Cerebellar nuclear complex (tissue), 1 donor: ENCODE data around the gene ZNF677.
"Not testable (repeated sequence)": the region's sequence is repeated elsewhere in the genome, so short reads cannot be mapped to it uniquely, and the experiment has no call there.

Source experiments
- DNase-seq, 2 experiments: peaks; one replicate each; lab custom pipeline; 2025; lab: John Stamatoyannopoulos, UW

ZNF677 gene

DNA sequence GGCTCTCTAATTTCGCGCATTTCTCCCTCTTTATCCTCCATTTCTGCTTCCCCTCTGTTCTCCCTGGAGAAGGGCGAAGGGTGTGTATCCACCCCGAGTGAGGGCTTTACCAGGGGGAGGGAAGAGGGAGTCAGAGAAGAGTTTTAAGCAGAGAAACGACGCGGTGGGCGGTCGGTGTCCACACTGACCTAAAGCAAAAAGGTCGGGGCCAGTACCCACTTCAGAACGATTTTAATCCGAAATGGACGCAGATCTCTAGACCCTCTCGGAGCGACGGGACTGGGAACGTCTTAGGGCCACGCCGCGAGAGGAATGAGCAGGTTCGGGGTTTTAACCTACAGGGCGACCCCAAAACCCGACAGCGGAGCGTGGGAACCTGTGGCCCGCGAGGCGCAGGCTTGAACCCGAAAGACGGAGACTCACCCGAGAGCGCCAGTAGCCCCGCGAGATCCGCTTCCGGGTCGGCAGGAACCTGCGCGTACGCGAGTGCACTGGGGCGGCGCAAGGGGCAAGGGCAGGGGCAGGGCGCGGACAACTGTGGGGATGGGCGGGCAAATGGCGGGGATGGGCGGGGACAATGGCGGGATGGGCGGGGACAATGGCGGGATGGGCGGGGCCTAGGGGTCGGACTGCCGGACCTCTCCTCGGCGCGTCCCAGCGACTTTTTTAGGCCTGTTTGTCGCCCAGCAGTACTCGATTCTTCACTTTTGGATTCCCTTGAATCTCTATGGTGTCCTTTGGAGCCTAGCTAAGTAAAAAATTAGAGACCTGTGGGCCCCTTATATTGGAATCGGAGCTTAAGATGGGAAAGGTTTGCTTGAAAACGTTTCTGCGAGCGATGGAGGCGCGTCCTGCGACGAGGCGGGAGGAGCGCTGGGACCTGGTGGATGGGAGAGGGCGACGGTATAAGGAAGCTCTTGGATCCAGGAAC, at the start of gene ZNF677:
TSS of gene ZNF677 (minus strand) at position 463 of the 931 bp plus-strand sequence. CDS start 3,323 bp downstream, outside the sequence.
- peak; percentile 62 to 85 for DNase-seq

DNA sequence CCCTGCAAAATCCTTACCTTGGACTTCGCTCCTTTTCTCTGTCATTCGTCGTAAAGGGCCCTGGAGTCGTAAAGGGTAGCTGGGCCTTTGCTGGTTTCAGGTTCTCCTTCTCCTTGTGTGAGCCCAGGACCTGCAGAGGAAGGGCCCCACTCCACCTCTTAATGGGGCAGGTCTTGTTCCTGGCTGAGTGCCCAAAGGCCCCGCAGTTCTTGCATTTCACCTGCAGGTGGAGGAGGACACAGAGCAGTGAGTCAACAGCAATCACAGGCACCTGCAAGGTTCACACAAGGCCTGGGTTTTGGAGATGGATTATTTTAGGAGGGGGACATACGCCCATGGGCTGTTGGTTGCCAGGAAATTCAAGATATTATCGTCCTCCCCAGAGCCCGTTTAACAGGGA, 46.7 kb upstream of the ZNF677 start:
- not testable (repeated sequence) for DNase-seq

DNA sequence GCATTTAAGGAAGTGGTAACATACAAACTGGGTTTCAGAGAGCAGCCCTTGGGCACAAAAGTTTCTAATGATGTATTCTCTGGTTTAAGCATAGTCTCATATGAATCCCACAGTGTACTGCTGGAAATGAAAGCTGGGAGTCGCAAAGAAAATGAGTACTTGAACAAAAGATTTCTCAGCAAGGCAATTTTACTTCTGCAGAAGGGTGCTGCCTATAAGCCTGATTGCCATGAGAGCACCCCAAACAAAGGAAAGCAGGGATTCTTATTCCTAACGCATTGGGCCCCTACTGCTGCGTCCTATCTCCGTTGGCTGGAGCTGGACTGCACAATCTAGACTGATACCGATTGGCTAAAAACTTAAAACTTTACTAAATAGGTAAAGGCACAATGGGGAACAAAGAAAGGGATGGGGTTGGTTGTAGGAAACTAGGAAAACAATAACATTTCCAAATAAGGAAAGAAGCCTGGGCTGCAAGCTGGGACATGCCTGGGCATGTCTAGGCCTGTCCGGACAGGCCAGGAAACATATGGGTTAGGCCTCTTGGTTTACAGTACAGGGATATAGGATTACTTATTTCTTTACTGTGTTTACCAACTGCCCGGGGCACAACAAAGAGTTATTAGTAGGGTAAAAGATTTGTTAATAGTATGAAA, 40.2 kb upstream of the ZNF677 start:
- DNase-seq, result no peak

DNA sequence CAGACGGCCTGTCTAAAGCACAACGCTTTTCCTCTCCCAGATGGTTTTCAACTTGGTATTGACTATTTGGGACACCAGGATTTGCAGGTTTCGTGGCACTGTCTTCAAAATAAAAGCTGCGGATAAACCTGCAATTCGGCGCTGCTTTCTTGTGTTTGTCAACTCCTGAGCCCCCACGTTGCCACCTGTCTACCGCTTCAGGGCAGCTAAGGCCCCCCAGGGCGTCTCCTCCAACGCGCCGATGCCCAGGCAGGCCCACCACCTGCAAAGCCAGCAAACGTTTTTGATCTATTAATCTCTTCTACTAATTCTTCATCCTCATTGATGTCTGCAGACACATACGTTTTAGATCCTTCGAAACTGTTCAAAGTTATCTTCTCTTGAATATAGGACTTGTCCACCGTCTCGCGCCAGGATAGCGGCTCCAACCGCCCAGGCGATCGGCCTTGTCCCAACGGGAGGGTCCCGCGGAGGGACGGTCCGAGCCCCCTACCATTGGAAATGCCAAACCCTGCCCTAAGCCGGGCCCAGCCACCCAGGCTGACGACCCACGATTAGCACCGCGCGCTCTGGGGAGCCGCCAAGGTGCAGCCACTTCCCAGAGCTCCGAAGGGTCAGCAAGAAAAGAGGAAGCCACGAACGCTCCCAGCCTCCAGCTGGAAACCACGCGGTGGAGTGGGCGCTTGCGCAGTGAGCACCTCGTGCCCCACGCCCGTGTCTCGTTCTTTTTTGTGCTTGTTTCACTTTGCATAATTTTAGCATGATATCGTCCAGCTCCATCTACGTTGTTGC, 36.3 kb upstream of the ZNF677 start:
- no peak for DNase-seq

DNA sequence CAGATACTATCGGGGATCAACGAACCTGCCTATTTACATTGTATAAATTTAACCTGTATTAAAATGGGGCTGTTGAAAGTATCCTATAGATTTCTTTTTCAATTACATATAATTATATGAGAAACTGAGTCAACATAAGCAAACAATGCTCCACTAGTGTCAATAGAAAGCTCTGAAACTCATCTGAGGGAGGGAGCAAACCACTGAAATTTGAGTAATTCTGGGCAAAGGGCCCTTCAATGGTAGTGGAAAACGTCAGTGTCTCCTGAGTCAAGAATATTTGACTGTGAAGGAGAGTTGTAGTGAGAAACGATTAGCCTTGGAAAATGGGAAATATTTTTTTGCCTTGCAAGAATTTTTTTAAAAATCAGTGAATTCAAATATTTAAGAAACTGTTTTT, 30.4 kb upstream of the ZNF677 start:
- no peak for DNase-seq

DNA sequence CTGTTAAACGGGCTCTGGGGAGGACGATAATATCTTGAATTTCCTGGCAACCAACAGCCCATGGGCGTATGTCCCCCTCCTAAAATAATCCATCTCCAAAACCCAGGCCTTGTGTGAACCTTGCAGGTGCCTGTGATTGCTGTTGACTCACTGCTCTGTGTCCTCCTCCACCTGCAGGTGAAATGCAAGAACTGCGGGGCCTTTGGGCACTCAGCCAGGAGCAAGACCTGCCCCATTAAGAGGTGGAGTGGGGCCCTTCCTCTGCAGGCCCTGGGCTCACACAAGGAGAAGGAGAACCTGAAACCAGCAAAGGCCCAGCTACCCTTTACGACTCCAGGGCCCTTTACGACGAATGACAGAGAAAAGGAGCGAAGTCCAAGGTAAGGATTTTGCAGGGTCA, 27.3 kb upstream of the ZNF677 start:
- DNase-seq, result not testable (repeated sequence)

DNA sequence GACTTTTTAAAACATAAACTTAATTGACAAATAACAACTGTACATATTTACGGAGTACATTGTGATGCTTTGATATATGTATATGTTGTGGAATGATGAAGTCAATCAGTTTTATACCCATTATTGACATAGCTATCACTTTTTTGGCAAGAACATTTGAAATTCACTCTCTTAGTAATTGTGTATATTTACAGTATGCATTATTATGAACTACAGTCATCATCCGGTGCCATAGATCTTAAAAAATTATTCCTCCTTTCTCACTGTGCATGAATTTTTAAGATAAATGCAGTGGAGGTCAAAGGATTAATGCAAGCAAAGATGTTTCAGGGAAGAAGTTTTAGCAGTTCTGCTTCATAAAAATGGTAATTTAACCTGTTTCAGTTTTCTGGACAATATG, 20.8 kb upstream of the ZNF677 start:
- no peak for DNase-seq

DNA sequence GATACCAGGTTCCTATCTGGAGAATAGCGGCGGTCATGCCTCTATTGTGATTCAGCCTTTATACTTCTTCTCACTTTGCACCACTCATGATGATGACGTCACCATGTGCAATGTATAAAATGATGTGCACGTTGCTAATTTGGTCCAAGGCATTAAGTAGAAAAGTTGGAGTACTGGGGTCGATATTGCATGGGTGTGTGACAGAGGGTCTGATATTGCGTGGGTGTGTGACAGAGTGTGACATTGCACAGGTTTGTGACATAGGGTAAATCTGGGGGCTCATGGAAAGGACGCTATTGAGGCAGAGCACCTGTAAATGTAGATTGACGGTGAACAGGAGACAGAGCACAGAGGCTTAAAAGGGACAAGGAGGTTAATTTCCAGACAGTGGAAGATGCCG, 17.4 kb upstream of the ZNF677 start:
- DNase-seq, result no peak

DNA sequence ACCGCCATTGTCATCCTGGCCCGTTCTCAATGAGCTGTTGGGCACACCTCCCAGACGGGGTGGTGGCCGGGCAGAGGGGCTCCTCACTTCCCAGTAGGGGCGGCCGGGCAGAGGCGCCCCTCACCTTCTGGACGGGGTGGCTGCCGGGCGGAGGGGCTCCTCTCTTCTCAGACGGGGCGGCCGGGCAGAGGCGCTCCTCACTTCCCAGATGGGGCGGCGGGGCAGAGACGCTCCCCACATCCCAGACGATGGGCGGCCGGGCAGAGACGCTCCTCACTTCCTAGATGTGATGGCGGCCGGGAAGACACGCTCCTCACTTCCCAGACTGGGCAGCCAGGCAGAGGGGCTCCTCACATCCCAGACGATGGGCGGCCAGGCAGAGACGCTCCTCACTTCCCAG, 15.2 kb upstream of the ZNF677 start:
- DNase-seq, result not testable (repeated sequence)

DNA sequence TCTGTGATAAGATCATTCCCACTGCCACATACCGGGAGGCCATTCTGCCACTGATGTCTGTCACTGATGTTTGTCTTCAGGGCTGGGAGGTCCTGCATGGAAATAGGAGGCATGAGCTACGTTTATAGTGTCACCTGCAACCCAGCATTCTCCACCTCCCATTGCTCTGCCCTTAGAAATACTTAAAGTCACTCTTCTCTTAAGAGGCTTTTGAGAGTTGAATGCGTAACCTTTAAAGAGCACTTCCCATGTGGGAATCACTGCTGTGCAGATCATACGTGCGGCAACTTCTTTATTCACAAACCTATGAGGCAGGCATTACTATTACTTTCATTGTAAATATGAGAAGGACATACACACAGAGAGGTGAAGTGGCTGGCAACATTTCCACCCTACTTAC, 12.9 kb upstream of the ZNF677 start, which contains the start of gene VN1R4:
TSS of gene VN1R4 (minus strand) at position 101 of the 400 bp plus-strand sequence. CDS start at position 43, 58 bp downstream.
- DNase-seq, result not testable (repeated sequence)

DNA sequence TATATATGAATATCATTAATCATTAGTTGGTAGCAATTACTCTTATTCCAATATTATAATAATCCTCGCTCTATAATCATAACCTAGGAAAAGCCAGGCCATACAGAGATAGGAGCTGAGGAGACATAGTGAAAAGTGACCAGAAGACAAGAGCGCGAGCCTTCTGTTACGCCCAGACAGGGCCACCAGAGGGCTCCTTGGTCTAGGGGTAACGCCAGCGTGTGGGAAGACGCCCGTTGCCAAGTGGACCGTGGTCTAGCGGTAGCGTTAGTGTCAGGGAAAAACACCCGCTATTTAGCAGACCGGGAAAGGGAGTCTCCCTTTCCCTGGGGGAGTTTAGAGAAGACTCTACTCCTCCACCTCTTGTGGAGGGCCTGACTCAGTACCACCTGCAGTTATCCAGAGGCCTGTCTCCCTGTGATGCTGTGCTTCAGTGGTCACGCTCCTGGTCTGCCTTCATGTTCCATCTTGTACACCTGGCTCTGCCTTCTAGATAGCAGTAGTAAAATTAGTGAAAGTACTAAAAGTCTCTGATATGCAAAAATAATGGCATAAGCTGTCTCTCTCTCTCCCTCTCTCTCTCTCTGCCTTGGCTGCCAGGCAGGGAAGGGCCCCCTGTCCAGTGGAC, 3.2 kb upstream of the ZNF677 start, which contains the start of gene VN1R2:
TSS of gene VN1R2 (plus strand) at position 578 of the 628 bp plus-strand sequence. CDS start 84 bp downstream, outside the sequence.
- not testable (repeated sequence) for DNase-seq

DNA sequence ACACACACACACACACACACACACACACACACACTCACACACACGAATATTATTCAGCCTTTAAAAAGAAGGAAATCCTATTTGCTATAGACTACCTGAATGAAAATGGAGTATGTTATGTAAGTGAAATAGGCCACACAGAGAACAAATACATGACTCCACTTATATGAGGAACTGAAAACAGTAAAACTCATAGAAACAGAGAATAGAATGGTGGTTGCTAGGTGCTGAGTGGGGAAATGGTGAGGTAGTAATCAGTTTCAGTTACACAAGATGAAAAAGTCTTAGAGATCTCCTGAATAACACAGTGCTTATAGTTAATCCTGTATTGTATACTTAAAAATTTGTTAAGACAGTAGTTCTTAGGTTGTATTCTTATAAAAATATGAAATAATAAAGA, 8.2 kb downstream of the ZNF677 start:
- DNase-seq, result no peak

DNA sequence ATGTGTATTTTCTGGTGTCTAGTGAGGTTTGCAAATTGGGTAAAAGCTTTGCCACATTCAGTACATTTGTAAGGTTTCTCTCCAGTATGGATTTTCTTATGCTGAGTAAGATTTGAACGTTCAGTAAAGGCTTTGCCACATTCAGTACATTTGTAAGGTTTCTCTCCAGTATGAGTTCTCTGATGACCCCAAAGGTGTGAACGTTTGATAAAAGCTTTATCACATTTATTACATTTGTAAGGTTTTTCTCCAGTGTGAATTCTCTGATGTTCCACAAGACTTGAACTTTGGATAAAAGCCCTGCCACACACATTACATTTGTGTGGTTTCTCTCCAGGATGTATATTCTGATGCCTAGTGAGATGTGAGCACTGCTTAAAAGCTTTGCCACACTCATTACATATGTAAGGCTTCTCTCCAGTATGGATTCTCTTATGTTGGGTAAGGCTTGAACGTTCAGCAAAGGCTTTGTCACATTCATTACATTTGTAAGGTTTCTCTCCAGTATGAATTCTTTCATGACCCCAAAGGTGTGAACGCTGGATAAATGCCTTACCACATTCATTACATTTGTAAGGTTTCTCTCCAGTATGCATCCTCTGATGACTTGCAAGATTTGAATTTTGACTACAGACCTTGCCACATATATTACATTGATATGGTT, 17.4 kb downstream of the ZNF677 start:
- no peak for DNase-seq

DNA sequence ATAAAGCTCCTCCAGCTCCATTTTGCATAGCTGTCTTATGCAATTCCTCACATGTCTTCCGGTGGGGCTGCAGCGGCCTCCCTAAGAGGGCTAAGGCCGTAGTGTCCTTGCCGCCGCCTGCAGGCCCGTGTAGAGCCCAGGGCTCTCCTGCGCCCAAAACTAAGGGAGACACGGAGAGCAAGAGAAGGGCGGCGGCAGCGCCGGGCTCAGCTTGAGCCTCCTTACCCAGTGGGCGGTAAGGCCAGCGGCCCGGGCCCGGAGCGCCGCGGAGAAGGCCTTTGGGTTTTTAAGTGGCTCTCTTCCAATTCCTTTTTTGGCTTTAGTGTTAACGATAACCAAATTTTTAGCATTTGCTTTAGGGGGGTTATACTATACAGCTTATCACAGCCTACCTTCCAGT, 30.1 kb downstream of the ZNF677 start:
- no peak for DNase-seq

DNA sequence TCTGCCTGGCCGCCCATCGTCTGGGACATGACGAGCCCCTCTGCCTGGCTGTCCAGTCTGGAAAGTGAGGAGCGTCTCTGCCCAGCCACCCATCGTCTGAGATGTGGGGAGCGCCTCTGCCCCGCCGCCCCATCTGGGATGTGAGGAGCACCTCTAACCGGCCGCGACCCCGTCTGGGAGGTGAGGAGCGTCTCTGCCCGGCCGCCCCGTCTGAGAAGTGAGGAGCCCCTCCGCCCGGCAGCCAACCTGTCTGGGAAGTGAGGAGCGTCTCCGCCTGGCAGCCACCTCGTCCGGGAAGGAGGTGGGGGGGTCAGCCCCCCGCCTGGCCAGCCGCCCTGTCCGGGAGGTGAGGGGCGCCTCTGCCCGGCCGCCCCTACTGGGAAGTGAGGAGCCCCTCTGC, 32.0 kb downstream of the ZNF677 start:
- DNase-seq, result not testable (repeated sequence)

DNA sequence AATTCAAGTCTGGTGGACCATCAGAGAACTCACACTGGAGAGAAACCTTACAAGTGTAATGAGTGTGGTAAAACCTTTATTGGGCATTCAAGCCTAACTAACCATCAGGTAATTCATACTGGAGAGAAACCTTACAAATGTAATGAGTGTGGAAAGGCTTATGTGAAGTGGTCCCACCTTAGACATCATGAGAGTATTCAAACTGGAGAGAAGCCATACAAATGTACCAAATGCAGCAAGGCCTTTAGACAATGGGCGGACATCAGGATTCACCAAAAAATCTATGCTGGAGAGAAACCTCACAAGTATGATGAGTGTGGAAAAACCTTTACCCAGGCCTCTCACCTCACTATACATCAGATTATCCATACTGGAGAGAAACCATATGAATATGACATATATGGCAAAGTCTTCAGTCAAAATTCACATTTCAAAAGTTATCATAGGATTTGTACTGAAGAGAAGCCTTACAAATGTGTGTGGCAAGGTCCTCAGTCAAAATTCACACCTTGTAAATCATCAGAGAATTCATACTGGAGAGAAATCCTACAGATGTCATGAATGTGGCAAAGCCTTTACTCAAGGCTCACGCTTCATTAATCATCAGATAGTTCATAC, 41.9 kb downstream of the ZNF677 start:
- no peak for DNase-seq

DNA sequence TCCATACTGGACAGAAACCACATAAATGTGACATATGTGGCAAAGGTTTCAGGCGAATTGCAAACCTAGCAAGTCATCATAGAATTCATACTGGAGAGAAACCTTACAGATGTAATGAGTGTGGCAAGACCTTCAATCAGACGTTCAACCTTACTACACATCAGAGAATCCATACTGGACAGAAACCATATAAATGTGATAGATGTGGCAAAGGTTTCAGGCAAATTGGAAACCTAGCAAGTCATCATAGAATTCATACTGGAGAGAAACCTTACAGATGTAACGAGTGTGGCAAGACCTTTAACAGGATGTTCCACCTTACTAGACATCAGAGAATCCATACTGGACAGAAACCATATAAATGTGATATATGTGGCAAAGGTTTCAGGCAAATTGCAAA, 43.1 kb downstream of the ZNF677 start:
- DNase-seq, result not testable (repeated sequence)

DNA sequence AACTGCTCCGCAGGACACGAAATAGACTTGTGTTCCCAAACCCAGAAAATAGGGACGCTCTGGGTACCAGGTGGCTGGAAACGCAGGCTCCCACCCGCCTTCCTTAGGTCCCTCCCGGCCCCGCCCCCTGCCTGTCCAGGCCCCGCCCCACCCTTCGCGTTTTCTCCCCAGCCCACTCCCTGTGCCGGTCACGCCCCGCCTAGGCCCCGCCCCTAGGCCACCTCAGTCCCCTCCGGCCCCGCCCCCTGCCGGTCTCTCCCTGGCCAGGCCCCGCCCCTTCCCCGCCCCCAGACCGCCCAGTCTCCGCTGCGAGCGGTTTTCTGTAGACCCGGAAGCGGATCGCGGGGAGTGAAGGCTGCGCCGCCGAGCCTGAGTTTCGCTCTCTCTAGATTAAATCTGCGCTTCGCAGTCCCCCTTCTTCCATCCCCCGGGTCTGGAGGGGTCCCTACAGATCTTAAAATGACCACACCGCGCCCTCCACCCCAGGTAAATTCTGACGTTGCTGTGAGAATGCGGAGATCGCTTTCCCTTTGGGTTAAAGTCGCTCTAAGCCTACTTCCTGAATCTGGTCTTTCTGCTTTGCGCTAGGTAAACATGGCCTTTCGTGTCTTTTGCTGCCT, 57.8 kb downstream of the ZNF677 start:
- DNase-seq, result peak; percentile 58 to 74

DNA sequence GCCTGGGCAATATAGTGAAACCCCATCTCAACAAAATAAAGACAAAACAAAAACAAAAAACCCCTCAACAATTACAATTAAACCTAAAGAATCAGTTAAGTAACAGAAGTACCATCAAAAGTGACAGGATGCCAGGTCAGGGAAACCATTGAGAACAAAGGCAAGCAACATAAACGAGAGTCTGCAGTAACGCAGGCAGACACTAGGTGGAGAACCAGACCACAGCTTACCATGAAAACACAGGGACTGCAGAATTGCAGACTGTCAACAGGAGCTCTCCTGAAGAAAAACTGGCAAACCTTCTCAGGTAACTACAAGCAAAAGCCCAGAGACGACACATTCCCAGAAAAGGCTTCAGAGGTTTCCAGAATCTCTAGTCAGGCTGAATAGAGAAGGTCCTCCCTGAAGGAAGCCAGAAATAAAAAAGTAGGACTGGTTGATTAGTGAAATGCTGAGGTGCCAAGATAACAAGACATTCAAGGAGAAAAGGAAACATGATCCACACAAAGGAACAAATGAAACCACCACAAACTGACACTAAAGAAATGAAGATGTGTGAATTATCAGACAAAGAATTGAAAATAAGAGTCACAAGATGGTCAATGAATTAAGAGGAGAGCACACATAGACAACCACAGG, 59.3 kb downstream of the ZNF677 start:
- peak; percentile 41 to 75 for DNase-seq
